GM12892 (cell line): Measurements from ENCODE around the gene DDX39B.

Experiments used
- POLR2A ChIP-seq: IDR thresholded peaks from 2 replicates; pipeline ENCODE4 v1.6.1; 2011; ENCODE audit warnings: low read depth, low read length, control low read depth
- POLR2AphosphoS5 ChIP-seq: IDR thresholded peaks from 2 replicates; pipeline ENCODE4 v1.6.1; 2011; ENCODE audit warnings: low read depth, low read length, control low read depth

- TF ChIP-seq POLR2AphosphoS5 (no peak), POLR2A (no peak)
These were observed 7.2 kb downstream of the DDX39B start for GRCh38 chr6:31534521-31535040.
